ENCODE data around the gene S100A14.

The S100A14 gene

GRCh38 chr1:153614189-153614900 is 1.8 kb downstream of the S100A14 start:
- Histone ChIP-seq H3K4me1 (ENCODE audit: low read depth, poor library complexity, severe bottlenecking) (no peaks in the 10 kb centered on the region), H3K4me2 (no peak overlapping the region), H3K9ac (no peak overlapping the region), H3K27ac (no peak overlapping the region), H2AFZ (ENCODE audit: low read depth) (no peak overlapping the region), H3K4me3 (IDR thresholded peaks at IDR 0.05; ENCODE audit: insufficient read depth, low read depth, low read length) (no peak overlapping the region), H4K20me1 (ENCODE audit: insufficient read depth) (no peaks in the 10 kb centered on the region), H3K79me2 (ENCODE audit: insufficient read depth, low read depth) (no peaks in the 10 kb centered on the region), H3K27me3 (ENCODE audit: insufficient read depth, low read depth) (0 out of 2 replicates have a peak, but pooled peaks cover 3% of the 10 kb centered on the region), H3K36me3 (ENCODE audit: insufficient read depth) (no peaks in the 10 kb centered on the region)
- TF ChIP-seq CTCF (conservative IDR thresholded peaks at IDR 0.05; ENCODE audit: low read depth, low read length): no peak

- H3K9ac ChIP-seq: no peak overlapping the region
- no peaks in the 10 kb centered on the region for H3K79me2 ChIP-seq (ENCODE audit: insufficient read depth, low read depth)
- H3K4me2 ChIP-seq: no peak overlapping the region
- H3K27me3 ChIP-seq (ENCODE audit: insufficient read depth, low read depth): 0 out of 2 replicates have a peak, but pooled peaks cover 3% of the 10 kb centered on the region
- H3K4me3 ChIP-seq (IDR thresholded peaks at IDR 0.05; ENCODE audit: insufficient read depth, low read depth, low read length): no peak overlapping the region
- no peak overlapping the region for H2AFZ ChIP-seq (ENCODE audit: low read depth)
- no peak for TF ChIP-seq CTCF (conservative IDR thresholded peaks at IDR 0.05; ENCODE audit: low read depth, low read length)
- no peaks in the 10 kb centered on the region for H3K36me3 ChIP-seq (ENCODE audit: insufficient read depth)
- no peaks in the 10 kb centered on the region for H4K20me1 ChIP-seq (ENCODE audit: insufficient read depth)
- H3K4me1 ChIP-seq (ENCODE audit: low read depth, poor library complexity, severe bottlenecking): no peaks in the 10 kb centered on the region
- no peak overlapping the region for H3K27ac ChIP-seq
These were observed 2.7 kb downstream of the S100A14 start for GRCh38 chr1:153613406-153613805.

- H4K20me1 ChIP-seq (ENCODE audit: insufficient read depth): no peaks in the 10 kb centered on the region
- TF ChIP-seq CTCF (conservative IDR thresholded peaks at IDR 0.05; ENCODE audit: low read depth, low read length): no peak
- no peaks in the 10 kb centered on the region for H3K4me1 ChIP-seq (ENCODE audit: low read depth, poor library complexity, severe bottlenecking)
- 0 out of 2 replicates have a peak, but pooled peaks cover 3% of the 10 kb centered on the region for H3K27me3 ChIP-seq (ENCODE audit: insufficient read depth, low read depth)
- H3K4me2 ChIP-seq: no peak within 1 kb of the TSS
- H3K27ac ChIP-seq: no peak within 1 kb of the TSS
- no peaks in the 10 kb centered on the region for H3K79me2 ChIP-seq (ENCODE audit: insufficient read depth, low read depth)
- no peak within 1 kb of the TSS for H2AFZ ChIP-seq (ENCODE audit: low read depth)
- no peak within 1 kb of the TSS for H3K4me3 ChIP-seq (IDR thresholded peaks at IDR 0.05; ENCODE audit: insufficient read depth, low read depth, low read length)
- H3K9ac ChIP-seq: no peak within 1 kb of the TSS
- H3K36me3 ChIP-seq (ENCODE audit: insufficient read depth): no peaks in the 10 kb centered on the region
These were observed 3.3 kb downstream of the S100A14 start, which contains the start of gene S100A16 for GRCh38 chr1:153612755-153613331. Gene S100A16 (minus strand): TSS chr1:153613137. CDS start chr1:153608151, 4,986 bp downstream.

GRCh38 chr1:153612111-153612754 is 3.9 kb downstream of the S100A14 start:
- H2AFZ ChIP-seq (ENCODE audit: low read depth): no peak overlapping the region
- H3K4me2 ChIP-seq: no peak overlapping the region
- H3K36me3 ChIP-seq (ENCODE audit: insufficient read depth): no peaks in the 10 kb centered on the region
- H3K4me3 ChIP-seq (IDR thresholded peaks at IDR 0.05; ENCODE audit: insufficient read depth, low read depth, low read length): no peak overlapping the region
- no peak overlapping the region for H3K9ac ChIP-seq
- no peaks in the 10 kb centered on the region for H4K20me1 ChIP-seq (ENCODE audit: insufficient read depth)
- no peak overlapping the region for H3K27ac ChIP-seq
- TF ChIP-seq CTCF (conservative IDR thresholded peaks at IDR 0.05; ENCODE audit: low read depth, low read length): no peak
- H3K4me1 ChIP-seq (ENCODE audit: low read depth, poor library complexity, severe bottlenecking): no peaks in the 10 kb centered on the region
- H3K27me3 ChIP-seq (ENCODE audit: insufficient read depth, low read depth): 0 out of 2 replicates have a peak, but pooled peaks cover 3% of the 10 kb centered on the region
- H3K79me2 ChIP-seq (ENCODE audit: insufficient read depth, low read depth): no peaks in the 10 kb centered on the region
